ENCODE measurements around the gene ANKRD16.

The ANKRD16 gene

GRCh38 chr10:5902511-5903274, 13.0 kb upstream of the ANKRD16 start:
- DNase-seq: no peak
- TF ChIP-seq CTCF (IDR thresholded peaks at IDR 0.05; ENCODE audit: low read depth, low read length, missing control alignments): no peak
- H3K4me3 ChIP-seq (ENCODE audit: low read depth, low read length): no peak overlapping the region
- no peak overlapping the region for H3K27ac ChIP-seq
- no peaks in the 10 kb centered on the region for H3K27me3 ChIP-seq (replicated peaks)
- in situ Hi-C loops (cut with HindIII; ENCODE audit: low pct_ligation_motif_present, low sequenced_read_pairs): no loop called here
- peaks cover 12% of the 10 kb centered on the region for H3K36me3 ChIP-seq (replicated peaks)

GRCh38 chr10:5900247-5900646, 10.6 kb upstream of the ANKRD16 start:
- H3K4me3 ChIP-seq (ENCODE audit: low read depth, low read length): no peak overlapping the region
- DNase-seq: no peak
- in situ Hi-C loops (cut with HindIII; ENCODE audit: low pct_ligation_motif_present, low sequenced_read_pairs): no loop called here
- H3K27me3 ChIP-seq (replicated peaks): no peaks in the 10 kb centered on the region
- no peak overlapping the region for H3K27ac ChIP-seq
- TF ChIP-seq CTCF (IDR thresholded peaks at IDR 0.05; ENCODE audit: low read depth, low read length, missing control alignments): no peak
- H3K36me3 ChIP-seq (replicated peaks): peaks cover 12% of the 10 kb centered on the region

- no peaks in the 10 kb centered on the region for H3K27me3 ChIP-seq (replicated peaks)
- no peak for TF ChIP-seq CTCF (IDR thresholded peaks at IDR 0.05; ENCODE audit: low read depth, low read length, missing control alignments)
- in situ Hi-C loops (cut with HindIII; ENCODE audit: low pct_ligation_motif_present, low sequenced_read_pairs): no loop called here
- H3K4me3 ChIP-seq (ENCODE audit: low read depth, low read length): no peak overlapping the region
- no peak for DNase-seq
- H3K36me3 ChIP-seq (replicated peaks): peaks cover 19% of the 10 kb centered on the region
- H3K27ac ChIP-seq: no peak overlapping the region
Measured at GRCh38 chr10:5898163-5898562, 8.5 kb upstream of the ANKRD16 start.

DNA sequence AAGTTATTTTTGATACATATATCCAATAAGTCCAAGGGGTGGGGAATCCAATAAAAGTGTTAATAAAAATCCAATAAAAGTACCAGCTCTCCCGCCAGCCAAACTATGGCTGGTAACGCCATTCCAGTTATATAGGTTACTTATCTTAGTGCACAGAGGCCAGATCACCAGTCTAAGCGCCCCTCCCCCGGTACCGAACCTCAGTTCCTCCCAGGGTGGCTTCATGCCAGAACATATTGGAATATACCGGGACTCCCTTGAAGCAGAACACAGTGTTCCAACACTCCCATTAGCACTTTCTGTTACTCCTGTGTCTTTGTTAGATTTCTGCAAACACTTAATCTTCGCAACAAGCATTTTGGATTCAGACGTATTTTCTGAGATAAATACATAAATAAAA, 7.8 kb upstream of the ANKRD16 start:
- no peaks in the 10 kb centered on the region for H3K27me3 ChIP-seq (replicated peaks)
- H3K36me3 ChIP-seq (replicated peaks): peaks cover 19% of the 10 kb centered on the region
- TF ChIP-seq CTCF (IDR thresholded peaks at IDR 0.05; ENCODE audit: low read depth, low read length, missing control alignments): no peak
- DNase-seq: no peak
- H3K4me3 ChIP-seq (ENCODE audit: low read depth, low read length): no peak overlapping the region
- no peak overlapping the region for H3K27ac ChIP-seq
- in situ Hi-C loops (cut with HindIII; ENCODE audit: low pct_ligation_motif_present, low sequenced_read_pairs): no loop called here

DNA sequence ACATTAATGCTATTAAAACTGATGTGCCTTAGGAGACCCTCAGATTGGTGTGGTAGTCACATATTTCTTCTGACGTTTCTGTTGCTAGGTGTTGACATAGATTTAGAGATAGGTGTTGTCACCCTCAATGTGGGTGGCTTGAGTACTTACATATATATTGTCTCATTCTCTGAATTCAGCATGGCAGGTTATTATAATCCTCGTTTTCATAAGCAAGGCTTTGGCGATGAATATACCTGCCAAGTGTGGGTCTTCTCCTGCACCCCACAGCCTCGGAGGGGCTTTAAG, 7.3 kb upstream of the ANKRD16 start:
- peaks cover 19% of the 10 kb centered on the region for H3K36me3 ChIP-seq (replicated peaks)
- TF ChIP-seq CTCF (IDR thresholded peaks at IDR 0.05; ENCODE audit: low read depth, low read length, missing control alignments): no peak
- in situ Hi-C loops (cut with HindIII; ENCODE audit: low pct_ligation_motif_present, low sequenced_read_pairs): no loop called here
- no peak overlapping the region for H3K4me3 ChIP-seq (ENCODE audit: low read depth, low read length)
- H3K27me3 ChIP-seq (replicated peaks): no peaks in the 10 kb centered on the region
- no peak for DNase-seq
- H3K27ac ChIP-seq: no peak overlapping the region

Data from brain microvascular endothelial cell (primary cell).